HCT116 (cell line): Measurements from ENCODE around the gene CFAP54. TPM values are rescaled to one million over a fixed set of nuclear protein-coding genes. Genes with fewer than 3 reads are reported as not detected.

Experiments
- ATAC-seq: fragments of 200-7000 bp; cut with Tn5 transposase; 2 replicates; pipeline ENCODE4 v1.9.1; 2020; ENCODE audit warnings: mild to moderate bottlenecking, moderate library complexity
- BruUV-seq: library from RNA; stranded (reverse); fragments of 400-500 nt; replicated peaks from 2 replicates; lab custom pipeline; 2021; lab: Mats Ljungman, UMichigan
- CTCF ChIA-PET: fragments of 300-600 bp; sonication (Branson Sonifier 250); formaldehyde crosslinking; loops from one replicate; lab custom pipeline; 2021; ENCODE audit warnings: antibody characterized with exemption; lab: Charles Lee
- POLR2A ChIA-PET: fragments of 300-600, 350-600 bp; sonication (Branson Sonifier 250); formaldehyde crosslinking; loops from one replicate; lab custom pipeline; 2021; ENCODE audit warnings: antibody characterized with exemption; lab: Charles Lee
- RAD21 ChIA-PET, 2 experiments: fragments of 300-600 bp; sonication (Branson Sonifier 250); formaldehyde crosslinking; loops; one replicate each; lab custom pipeline; 2023; ENCODE audit warnings: low total read pairs in 2 of 2; ENCODE audit not compliant: uncharacterized antibody in 2 of 2, unreplicated experiment in 2 of 2, low non-redundant PET in 1 of 2; lab: Charles Lee
- DNase-seq: peaks from one replicate; pipeline ENCODE4 v3.0.0-alpha.2; 2010; ENCODE audit warnings: low read depth, low spot score
- H2AFZ ChIP-seq: fragments of 200-600 bp; shearing (Covaris generic), sonication (generic); 2 replicates; pipeline ENCODE4 v1.6.1; 2017; ENCODE audit warnings: low read depth, mixed run types, mixed read lengths, antibody characterized with exemption, low read length; ENCODE audit not compliant: poor library complexity, severe bottlenecking
- H3K27ac ChIP-seq: 2 replicates; pipeline ENCODE4 v1.5.1; 2012; ENCODE audit warnings: low read depth, low read length
- H3K27me3 ChIP-seq: fragments of 200-600 bp; sonication (generic); 2 replicates; pipeline ENCODE4 v1.6.1; 2016; ENCODE audit warnings: mixed run types, low read length, mixed read lengths; ENCODE audit not compliant: insufficient read depth
- H3K36me3 ChIP-seq, 2 experiments: fragments of 200-500 bp in 1 of 2; fragments of 200-600 bp in 1 of 2; sonication (Bioruptor generic) in 1 of 2; sonication (generic) in 1 of 2; 2 replicates each; pipeline versions ENCODE4 v1.5.1 to v1.6.1; 2014 to 2016; ENCODE audit warnings: low read length in 2 of 2, inconsistent platforms in 1 of 2, mixed read lengths in 1 of 2, mixed run types in 1 of 2; ENCODE audit not compliant: insufficient read depth in 2 of 2, control insufficient read depth in 1 of 2
- H3K4me1 ChIP-seq, 2 experiments: fragments of 200-600 bp in 1 of 2; sonication (generic) in 1 of 2; 2 replicates each; pipeline versions ENCODE4 v1.5.1 to v1.6.1; 2012 to 2017; ENCODE audit warnings: low read length in 2 of 2, inconsistent platforms in 1 of 2, mild to moderate bottlenecking in 1 of 2, mixed read lengths in 1 of 2, mixed run types in 1 of 2, moderate library complexity in 1 of 2; ENCODE audit not compliant: insufficient read depth in 2 of 2, control insufficient read depth in 1 of 2
- H3K4me2 ChIP-seq: fragments of 200-600 bp; sonication (generic); 2 replicates; pipeline ENCODE4 v1.6.1; 2017; ENCODE audit warnings: mixed run types, low read length, mixed read lengths
- H3K4me3 ChIP-seq, 2 experiments: fragments of 200-600 bp in 1 of 2; sonication (generic) in 1 of 2; replicated peaks in 1 of 2; 2 replicates each; pipeline ENCODE4 v1.5.1; 2011 to 2016; ENCODE audit warnings: low read length in 2 of 2, control low read depth in 1 of 2, low read depth in 1 of 2, mild to moderate bottlenecking in 1 of 2, mixed read lengths in 1 of 2, mixed run types in 1 of 2
- H3K79me2 ChIP-seq: fragments of 200-600 bp; sonication (generic); 2 replicates; pipeline ENCODE4 v1.6.1; 2017; ENCODE audit warnings: mild to moderate bottlenecking, mixed run types, low read length, moderate library complexity, mixed read lengths; ENCODE audit not compliant: insufficient read depth
- H3K9ac ChIP-seq: fragments of 200-600 bp; sonication (generic); 2 replicates; pipeline ENCODE4 v1.6.1; 2016; ENCODE audit warnings: low read length, mixed read lengths
- H3K9me2 ChIP-seq: fragments of 200-600 bp; sonication (generic), shearing (Covaris generic); 2 replicates; pipeline ENCODE4 v1.6.1; 2017; ENCODE audit warnings: mixed run types, mild to moderate bottlenecking, moderate library complexity; ENCODE audit not compliant: insufficient read depth
- H3K9me3 ChIP-seq, 2 experiments: fragments of 200-500 bp in 1 of 2; fragments of 200-600 bp in 1 of 2; sonication (Bioruptor generic) in 1 of 2; sonication (generic) in 1 of 2; 2 replicates each; pipeline ENCODE4 v1.6.1; 2014 to 2017; ENCODE audit warnings: low read length in 2 of 2, mixed read lengths in 2 of 2, inconsistent platforms in 1 of 2, low read depth in 1 of 2, mild to moderate bottlenecking in 1 of 2, mixed run types in 1 of 2, moderate library complexity in 1 of 2; ENCODE audit not compliant: control insufficient read depth in 1 of 2, insufficient read depth in 1 of 2
- H4K20me1 ChIP-seq: fragments of 200-600 bp; sonication (generic), shearing (Covaris generic); 2 replicates; pipeline ENCODE4 v1.6.1; 2017; ENCODE audit warnings: mixed run types, mild to moderate bottlenecking, moderate library complexity; ENCODE audit not compliant: insufficient read depth
- ATF3 ChIP-seq: IDR thresholded peaks from 2 replicates; pipeline ENCODE4 v1.6.1; 2012
- CBX3 ChIP-seq: IDR thresholded peaks from 2 replicates; pipeline ENCODE4 v1.6.1; 2012; ENCODE audit warnings: low read depth
- FOSL1 ChIP-seq: IDR thresholded peaks from 2 replicates; pipeline ENCODE4 v1.6.1; 2012; ENCODE audit warnings: low read depth
- TCF7L2 ChIP-seq: IDR thresholded peaks from 2 replicates; pipeline ENCODE4 v1.7.0; 2011; ENCODE audit warnings: borderline replicate concordance, inconsistent platforms; ENCODE audit not compliant: insufficient read depth, insufficient read length; ENCODE audit errors: extremely low read depth
- intact Hi-C: fragments of 100-400 bp; cut with micrococcal nuclease; formaldehyde crosslinking; loops from 2 replicates; pipeline ENCODE4 v1.10.0; 2022
- total RNA-seq: library from RNA; stranded (reverse); gene quantifications from one replicate; pipeline ENCODE4 v1.2.1, GENCODE V29; 2021; ENCODE audit not compliant: unreplicated experiment

Gene CFAP54
- total RNA-seq, 1 experiment from 2014 or later = 0.25 TPM

GRCh38 chr12:96831346-96831745 is 342.0 kb downstream of the CFAP54 start:
- CTCF ChIA-PET = no interaction called here
- H4K20me1 ChIP-seq = no peaks in the 10 kb centered on the region
- H3K27me3 ChIP-seq = peaks cover 5% of the 10 kb centered on the region
- H3K9me3 ChIP-seq = no peaks in the 10 kb centered on the region
- no peaks in the 10 kb centered on the region for H3K9me2 ChIP-seq
- no peaks in the 10 kb centered on the region for H3K79me2 ChIP-seq
- no peak overlapping the region for H2AFZ ChIP-seq
- H3K9ac ChIP-seq = no peak overlapping the region
- no peak overlapping the region for H3K4me2 ChIP-seq
- no peaks in the 10 kb centered on the region for H3K36me3 ChIP-seq
- no peaks in the 10 kb centered on the region for H3K4me1 ChIP-seq
- H3K27ac ChIP-seq = no peak overlapping the region
- ATAC-seq (no peak), DNase-seq (no peak)
- H3K4me3 ChIP-seq = no peak overlapping the region
- POLR2A ChIA-PET = no interaction called here
- RAD21 ChIA-PET = no interaction called here
- BruUV-seq = no TSS peak
- intact Hi-C loops = no loop called here
- no peak for TF ChIP-seq TCF7L2
- no peak for TF ChIP-seq CBX3
- no peak for TF ChIP-seq FOSL1

GRCh38 chr12:96846293-96846692 is 356.9 kb downstream of the CFAP54 start:
- ATAC-seq (no peak), DNase-seq (no peak)
- Histone ChIP-seq H4K20me1 (no peaks in the 10 kb centered on the region), H2AFZ (no peak overlapping the region), H3K4me1 (no peaks in the 10 kb centered on the region), H3K9me3 (no peaks in the 10 kb centered on the region), H3K4me3 (no peak overlapping the region), H3K9me2 (no peaks in the 10 kb centered on the region), H3K79me2 (no peaks in the 10 kb centered on the region), H3K27ac (no peak overlapping the region), H3K36me3 (no peaks in the 10 kb centered on the region), H3K27me3 (peaks cover 17% of the 10 kb centered on the region; the same call in 1 of the 2 replicates), H3K9ac (no peak overlapping the region), H3K4me2 (no peak overlapping the region)
- ChIA-PET RAD21 (no interaction called here), CTCF (no interaction called here), POLR2A (no interaction called here)
- no peak for TF ChIP-seq ATF3
- peak; percentile 36 for TF ChIP-seq TCF7L2
- no TSS peak for BruUV-seq
- intact Hi-C loops = no loop called here
